GM12874 (cell line): Measurements from ENCODE around the gene ATXN3.

ENCODE experiments used
- CTCF ChIP-seq: IDR thresholded peaks from 2 replicates; pipeline ENCODE4 v1.5.1; 2011; ENCODE audit warnings: low read depth, mild to moderate bottlenecking, control low read depth, low read length, moderate library complexity; ENCODE audit not compliant: insufficient read depth

ATXN3 gene

GRCh38 chr14:92106143-92106926 lies at the start of gene ATXN3:
Gene ATXN3, minus strand, starts transcription at chr14:92106582. Its CDS starts 30 bp downstream, at chr14:92106552.
- peak; percentile 85 for TF ChIP-seq CTCF

GRCh38 chr14:92154283-92154942 lies 48.0 kb upstream of the ATXN3 start:
- TF ChIP-seq CTCF = no peak

GRCh38 chr14:92153581-92153980 lies 47.2 kb upstream of the ATXN3 start:
- no peak for TF ChIP-seq CTCF

GRCh38 chr14:92144708-92145107 lies 38.3 kb upstream of the ATXN3 start:
- no peak for TF ChIP-seq CTCF

GRCh38 chr14:92143962-92144361 lies 37.6 kb upstream of the ATXN3 start:
- no peak for TF ChIP-seq CTCF

- no peak for TF ChIP-seq CTCF
Observed at GRCh38 chr14:92143309-92143708, 36.9 kb upstream of the ATXN3 start.

- no peak for TF ChIP-seq CTCF
Observed at GRCh38 chr14:92135269-92135668, 28.9 kb upstream of the ATXN3 start.
